ENCODE results near the gene CMIP.

DNA sequence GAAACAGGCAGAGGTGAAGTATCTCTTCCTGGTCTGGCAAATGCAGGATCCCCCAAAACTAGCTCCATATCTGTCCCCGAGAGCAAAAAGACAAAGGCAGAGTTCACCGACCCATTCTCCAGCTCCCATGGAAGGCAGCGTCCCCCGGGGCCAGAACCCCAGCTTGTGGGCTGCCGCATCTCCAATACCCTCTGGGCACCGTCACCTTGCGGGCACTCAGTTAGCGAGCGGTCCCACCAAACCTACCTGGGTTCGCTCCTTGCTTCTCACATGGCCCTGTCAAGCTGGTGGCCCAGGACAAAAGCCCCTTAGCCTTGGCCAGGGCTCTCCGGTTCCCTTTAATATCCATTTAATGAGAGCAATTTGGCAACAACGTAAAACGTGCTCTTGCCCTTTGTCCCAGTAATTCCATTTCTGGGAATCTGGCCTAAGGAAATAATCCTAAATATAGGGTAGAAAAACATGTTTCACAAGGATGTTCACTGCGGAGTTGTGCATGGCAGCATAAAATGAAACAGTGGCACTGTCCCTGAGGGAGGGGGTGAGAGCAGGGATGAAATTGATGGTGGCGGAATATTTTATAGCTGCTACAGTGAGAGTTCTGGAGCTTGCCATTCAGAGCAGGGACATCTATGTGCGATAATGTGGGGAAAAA, 157.1 kb downstream of the CMIP start:
- TF ChIP-seq GATA2 (CRISPR knock-in tag; IDR thresholded peaks at IDR 0.05) (no peak), EZH2phosphoT487 (IDR thresholded peaks at IDR 0.05; ENCODE audit: borderline replicate concordance, low read depth) (no peak), TCF12 (IDR thresholded peaks at IDR 0.05) (no peak), TEAD4 (IDR thresholded peaks at IDR 0.05; ENCODE audit: borderline replicate concordance, insufficient read depth) (no peak), TAF1 (IDR thresholded peaks at IDR 0.05; ENCODE audit: borderline replicate concordance, low read depth, low read length) (no peak), POLR2AphosphoS5 (IDR thresholded peaks at IDR 0.05; ENCODE audit: low read depth, low read length) (no peak), SMC3 (IDR thresholded peaks at IDR 0.05; ENCODE audit: low read depth, low read length) (no peak), EP300 (IDR thresholded peaks at IDR 0.05; ENCODE audit: borderline replicate concordance in 1 of 2, low read depth in 1 of 2, low read length in 1 of 2) (no peak), RFX5 (IDR thresholded peaks at IDR 0.05; ENCODE audit: low read length) (no peak), YY1 (IDR thresholded peaks at IDR 0.05; ENCODE audit: low read depth) (no peak), ELF1 (IDR thresholded peaks at IDR 0.05) (no peak)
- TF ChIP-seq, protein P1, sequence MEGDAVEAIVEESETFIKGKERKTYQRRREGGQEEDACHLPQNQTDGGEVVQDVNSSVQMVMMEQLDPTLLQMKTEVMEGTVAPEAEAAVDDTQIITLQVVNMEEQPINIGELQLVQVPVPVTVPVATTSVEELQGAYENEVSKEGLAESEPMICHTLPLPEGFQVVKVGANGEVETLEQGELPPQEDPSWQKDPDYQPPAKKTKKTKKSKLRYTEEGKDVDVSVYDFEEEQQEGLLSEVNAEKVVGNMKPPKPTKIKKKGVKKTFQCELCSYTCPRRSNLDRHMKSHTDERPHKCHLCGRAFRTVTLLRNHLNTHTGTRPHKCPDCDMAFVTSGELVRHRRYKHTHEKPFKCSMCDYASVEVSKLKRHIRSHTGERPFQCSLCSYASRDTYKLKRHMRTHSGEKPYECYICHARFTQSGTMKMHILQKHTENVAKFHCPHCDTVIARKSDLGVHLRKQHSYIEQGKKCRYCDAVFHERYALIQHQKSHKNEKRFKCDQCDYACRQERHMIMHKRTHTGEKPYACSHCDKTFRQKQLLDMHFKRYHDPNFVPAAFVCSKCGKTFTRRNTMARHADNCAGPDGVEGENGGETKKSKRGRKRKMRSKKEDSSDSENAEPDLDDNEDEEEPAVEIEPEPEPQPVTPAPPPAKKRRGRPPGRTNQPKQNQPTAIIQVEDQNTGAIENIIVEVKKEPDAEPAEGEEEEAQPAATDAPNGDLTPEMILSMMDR (IDR thresholded peaks at IDR 0.05): no peak

All from SK-N-SH (cell line).